ENCODE measurements around the gene PAMR1.

PAMR1 gene

DNA sequence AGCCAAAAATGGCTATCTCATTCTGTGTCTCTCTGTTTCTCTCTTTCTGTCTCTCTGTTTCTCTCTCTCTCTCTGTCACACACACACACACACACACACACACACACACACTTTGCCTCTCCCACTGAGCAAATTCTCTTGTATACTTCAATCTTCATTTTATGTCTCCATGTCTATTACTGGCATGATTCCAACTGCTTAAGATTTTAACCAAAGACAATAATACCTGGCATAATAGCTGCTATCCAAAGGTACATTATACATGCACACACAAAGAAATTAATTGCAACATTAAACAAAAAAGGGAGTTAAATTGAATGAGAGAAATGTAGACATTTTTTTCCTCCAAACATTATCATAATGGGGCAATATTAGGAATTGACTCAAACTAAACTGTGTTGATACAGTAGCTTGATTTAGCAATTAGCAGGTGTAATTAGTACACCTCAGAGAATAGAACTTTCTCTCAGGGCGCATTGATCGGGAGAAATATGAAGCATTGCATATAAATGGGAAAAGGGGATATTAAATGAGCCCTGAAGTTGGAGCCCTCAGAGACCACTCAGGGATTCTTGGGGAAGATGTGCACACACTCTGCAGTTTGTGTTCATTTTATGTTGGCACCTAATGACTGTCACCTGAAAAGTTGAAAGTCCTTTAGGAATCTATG lies 88.7 kb downstream of the PAMR1 start:
- no peak for DNase-seq (ENCODE audit: low spot score)

DNA sequence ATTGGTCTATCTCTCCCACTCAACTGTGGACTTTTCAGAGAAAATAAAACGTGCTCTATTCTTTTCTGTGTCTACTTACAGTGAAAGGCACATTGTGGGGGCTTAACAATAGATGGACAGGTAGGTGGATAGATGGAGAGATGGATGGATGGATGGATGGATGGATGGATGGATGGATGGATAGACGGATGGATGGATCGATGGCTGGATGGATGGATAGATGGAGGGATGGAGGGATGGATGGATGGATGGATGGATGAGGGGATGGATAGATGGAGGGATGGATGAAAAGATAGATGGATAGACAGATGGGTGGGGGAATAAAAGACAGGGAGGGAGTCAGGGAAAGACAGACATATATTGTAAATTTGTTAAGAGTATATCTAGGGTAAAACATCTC lies 91.8 kb downstream of the PAMR1 start:
- no peak for DNase-seq (ENCODE audit: low spot score)

DNA sequence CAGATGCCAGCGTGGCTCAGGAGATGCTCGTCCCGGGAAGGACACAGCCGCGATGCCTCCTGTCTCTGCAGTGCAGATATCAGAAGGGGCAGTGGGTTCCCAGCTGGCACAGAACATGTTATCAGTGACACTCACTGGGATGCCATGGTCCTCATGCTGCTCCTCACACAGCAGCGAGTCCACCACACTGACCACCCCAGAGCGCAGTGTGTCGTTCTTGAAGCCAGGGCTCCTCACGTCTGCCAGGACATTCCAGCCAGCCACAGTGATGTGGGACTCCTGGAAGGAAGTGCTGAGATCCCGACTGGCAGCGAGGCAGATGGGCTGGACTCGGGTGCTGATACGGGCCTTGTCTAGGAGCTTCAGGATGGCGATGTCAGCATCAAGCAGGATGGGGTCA lies 93.0 kb downstream of the PAMR1 start:
- DNase-seq (ENCODE audit: low spot score) = no peak

DNA sequence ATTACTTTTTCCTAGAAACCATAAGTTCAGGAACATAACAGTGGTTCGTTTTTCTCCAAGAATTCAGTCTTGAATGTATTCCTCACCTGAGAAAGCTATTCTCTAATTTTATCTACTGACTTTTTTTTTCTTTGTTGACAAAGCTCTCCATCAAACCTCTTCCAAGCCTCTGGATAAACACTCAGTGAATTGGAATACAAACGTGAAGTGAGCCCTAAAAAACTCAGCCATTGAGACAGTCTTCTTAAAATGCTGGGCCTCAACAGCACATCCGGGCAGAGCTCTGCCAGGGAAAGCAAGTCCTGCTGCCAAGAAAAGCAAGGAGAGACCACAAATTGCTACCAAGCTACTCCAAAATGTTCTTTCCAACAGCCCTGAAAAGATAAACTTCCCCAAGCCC lies 98.3 kb downstream of the PAMR1 start:
- peak; percentile 64 for DNase-seq (ENCODE audit: low spot score)

DNA sequence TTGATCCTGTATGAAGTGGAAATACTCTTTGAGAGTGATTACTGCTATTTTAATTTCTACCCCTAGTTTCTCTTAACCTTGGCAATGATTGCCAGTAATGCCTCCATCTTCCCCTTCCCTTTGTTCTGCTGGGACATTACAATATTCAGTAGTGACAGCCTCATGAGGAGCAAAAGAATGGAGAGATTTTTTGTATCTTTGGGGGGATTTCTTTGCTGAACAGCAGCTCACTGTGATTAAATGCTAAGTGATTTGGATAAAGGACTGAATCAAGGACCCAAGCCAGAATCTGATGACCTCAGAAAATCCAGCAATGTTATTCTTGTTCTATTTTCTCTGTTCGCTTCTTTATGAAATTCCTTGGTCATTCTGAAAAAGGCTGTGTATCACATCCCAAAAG lies 99.1 kb downstream of the PAMR1 start:
- no peak for DNase-seq (ENCODE audit: low spot score)

DNA sequence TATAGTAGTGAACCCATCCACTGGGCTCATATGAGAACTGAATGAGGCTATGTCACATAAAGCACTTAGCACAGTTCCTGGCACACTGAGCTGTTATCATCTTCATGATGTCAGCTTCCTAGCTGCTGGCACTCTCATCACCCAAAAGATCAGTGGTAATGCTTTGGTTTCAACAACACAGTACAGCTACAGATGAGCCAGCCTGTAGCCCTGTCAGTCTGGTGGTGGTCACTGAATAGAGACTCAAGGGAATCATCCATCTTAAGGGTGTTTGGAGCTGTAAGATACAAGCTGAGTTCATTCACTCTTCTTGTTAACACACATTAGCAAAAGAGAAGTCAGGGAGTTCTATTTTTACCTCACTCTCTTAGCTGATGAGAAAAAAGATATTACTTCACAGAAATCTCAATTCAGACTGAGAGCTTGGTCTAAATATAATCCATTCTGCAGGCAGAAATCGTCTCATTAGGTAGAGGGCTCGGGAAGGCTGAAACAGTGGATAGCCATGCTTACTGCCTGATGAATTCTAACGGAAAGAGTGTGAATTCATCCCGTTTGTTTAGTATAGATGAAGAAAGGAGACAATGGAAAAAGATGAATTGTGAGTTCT lies 99.7 kb downstream of the PAMR1 start:
- DNase-seq (ENCODE audit: low spot score) = no peak

DNA sequence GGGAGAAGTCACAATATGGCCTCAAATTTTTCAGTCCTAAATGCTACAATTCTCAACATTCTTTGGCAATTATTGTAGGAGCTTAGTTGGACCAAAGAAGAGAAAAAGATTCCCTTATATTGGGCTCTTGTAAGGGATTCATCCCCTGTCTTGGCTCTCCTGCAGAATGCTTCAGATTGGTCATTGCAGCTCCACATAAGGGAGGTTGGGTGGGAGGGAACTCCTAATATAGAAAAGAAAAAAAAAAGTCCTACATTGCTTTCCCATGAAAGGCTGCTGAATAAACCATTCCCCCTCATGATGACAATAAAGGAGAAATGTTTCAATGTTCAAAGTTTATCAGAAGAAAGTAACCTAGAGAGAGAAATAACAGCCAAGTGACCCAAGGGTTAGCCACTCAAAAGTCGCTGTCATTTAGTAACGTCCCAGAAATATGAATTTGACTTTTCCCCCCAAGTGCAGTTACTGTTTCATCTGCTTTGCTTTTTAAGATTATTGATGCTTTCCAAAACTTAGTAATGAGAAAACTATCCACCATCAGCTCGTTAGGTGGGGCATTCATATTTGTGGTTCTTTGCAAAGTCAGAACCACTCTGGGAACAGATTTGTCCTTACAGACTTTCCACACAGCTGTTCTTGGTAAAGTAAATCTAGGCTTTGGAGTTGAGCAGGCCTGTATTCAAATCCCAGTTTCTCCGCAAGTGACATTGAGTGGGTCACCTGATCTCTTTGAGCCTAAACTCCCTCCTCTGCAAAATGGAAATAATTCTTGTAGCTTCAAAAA lies 101.1 kb downstream of the PAMR1 start:
- peak; percentile 76 for DNase-seq (ENCODE audit: low spot score)

DNA sequence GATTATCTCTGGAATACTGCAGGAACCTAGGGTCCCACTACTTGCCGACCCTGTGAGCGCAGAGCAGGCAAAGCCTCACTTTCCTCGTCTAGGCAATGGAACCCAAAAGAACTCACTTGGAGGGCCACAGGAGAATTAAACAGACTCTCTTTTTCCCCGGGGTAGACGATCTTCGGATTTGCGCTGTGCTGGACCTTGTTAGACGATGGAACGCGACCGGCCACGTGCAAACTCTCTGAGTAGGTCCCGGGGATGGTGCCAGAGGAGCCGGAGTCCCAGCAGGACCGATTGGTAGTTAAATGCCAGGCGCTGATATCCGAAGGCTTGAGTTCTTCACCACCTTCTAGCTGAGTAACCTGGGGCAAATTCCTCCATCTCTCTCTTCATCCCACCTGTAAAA lies 105.0 kb downstream of the PAMR1 start:
- no peak for DNase-seq (ENCODE audit: low spot score)

DNA sequence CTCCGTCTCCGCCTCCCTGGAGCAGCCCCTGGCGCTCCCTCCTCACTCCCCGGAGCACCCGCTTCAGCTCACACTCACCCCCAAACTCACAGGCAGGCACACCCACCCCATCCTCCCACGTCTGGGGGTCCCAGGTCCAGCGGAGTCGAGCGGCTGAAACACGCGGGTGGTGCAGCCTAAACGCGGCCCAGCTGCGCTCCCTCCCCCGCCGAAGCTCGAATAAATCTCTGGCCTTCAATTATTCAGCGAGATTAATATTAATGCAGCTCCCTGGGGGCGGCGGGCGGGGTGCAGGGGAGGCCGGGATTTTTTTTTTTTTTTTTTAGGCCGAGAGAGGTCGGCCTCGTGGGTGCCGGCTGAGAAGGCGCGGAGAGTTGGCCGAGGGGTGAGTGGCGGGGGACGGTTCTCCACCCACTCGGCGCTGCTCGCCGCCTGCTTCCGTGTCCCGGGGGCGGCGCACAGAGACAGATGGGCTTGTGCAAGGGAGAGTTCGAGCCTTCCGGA lies 105.5 kb downstream of the PAMR1 start:
- no peak for DNase-seq (ENCODE audit: low spot score)

DNA sequence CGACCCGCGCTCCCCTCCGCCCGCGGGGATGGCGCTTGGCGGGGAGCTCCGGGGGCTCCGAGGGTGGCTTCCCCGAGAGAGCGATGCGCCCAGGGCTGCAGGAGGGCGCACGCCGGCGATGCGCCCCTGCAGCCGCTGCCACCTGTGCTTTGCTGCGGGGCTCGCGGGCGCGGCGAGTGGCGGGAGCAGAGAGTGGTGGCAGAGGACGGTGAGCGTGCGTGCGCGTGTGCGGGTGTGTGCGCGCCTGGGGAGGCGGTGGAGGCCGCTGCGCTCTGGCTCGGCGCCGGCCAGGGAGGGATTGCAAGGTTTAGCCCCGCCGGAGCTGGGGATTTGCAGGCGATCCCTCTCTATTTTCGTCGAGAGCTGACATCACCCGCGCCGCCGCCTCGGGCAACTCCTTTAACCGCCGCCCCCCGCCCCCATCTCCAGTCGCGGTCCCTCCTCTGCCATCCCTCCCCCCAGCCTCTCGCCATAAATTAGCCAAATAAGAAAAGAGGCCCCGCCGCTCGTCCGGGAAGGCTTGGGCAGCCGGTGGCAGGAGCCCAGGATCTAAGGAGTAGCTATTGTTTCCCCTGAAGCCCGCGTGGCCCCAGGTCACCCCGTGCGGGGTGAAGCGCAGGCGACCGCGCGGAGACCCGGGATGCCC lies 106.1 kb downstream of the PAMR1 start, which contains the start of gene SLC1A2:
SLC1A2 (minus strand) TSS at position 375 of the 646 bp plus-strand sequence. CDS start 592 bp downstream, outside the sequence.
- peak; percentile 40 for DNase-seq (ENCODE audit: low spot score)

DNA sequence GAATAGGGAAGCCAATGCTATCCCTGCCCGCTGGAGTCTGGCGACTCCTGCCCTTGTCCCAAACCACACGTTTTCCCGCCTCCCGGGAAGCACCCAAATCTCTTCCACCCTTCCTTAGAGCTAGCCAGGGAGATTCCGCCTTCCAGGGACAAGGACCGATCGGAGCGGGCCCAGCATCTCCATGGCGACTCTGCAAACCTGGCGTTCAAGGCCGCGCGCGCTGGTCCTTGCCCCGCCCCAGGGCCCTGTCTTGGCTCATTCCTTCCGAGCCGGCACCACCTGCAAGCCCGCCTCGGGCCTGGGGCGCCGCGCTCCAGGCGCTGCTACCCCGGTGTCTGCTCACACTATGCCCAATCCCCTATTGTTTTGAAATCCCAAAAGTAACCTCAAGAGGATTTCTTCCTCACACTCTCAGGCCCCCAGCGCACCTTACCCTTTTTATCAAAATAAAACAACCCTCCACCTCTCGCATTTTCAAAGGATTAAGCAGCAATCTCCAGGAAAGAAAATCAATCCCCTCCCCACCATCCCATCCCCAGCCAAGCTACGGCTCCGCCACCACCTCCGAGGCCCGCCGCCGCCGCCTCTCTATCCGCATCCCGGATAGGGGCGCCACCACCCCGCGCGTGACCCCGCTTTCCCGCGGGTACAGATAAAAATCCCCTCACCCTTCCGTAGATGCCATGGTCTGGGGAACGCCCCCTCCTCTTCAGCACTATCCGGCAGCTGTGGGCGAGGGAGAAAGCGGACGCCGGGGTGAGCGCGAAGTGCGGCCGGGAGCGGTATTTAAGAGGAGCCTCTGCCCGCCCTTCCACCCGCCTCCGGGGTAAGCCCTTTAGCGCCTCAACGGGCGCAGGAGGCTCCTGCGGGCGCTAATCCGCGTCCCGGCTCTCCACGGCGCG lies 106.9 kb downstream of the PAMR1 start:
- DNase-seq (ENCODE audit: low spot score) = no peak

DNA sequence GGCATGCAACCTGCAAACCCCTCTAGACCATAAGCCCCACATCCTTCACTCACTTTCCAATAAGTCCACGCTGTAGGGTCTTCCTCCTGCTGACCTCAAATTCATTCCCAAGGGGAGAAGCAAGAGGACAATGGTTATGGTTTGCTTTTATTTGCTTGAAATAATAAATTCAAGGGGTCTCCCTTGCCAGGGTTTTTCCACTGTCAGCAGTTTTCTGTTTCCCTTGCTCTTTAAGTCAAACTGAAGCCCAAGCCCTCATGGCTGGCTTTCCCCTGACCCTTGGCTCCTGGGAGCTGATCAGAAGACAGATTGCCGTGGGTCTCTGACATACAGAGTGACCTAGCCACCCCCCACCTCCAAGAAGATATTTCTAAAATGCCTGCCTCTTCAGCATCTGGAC lies 109.9 kb downstream of the PAMR1 start:
- DNase-seq (ENCODE audit: low spot score) = no peak

DNA sequence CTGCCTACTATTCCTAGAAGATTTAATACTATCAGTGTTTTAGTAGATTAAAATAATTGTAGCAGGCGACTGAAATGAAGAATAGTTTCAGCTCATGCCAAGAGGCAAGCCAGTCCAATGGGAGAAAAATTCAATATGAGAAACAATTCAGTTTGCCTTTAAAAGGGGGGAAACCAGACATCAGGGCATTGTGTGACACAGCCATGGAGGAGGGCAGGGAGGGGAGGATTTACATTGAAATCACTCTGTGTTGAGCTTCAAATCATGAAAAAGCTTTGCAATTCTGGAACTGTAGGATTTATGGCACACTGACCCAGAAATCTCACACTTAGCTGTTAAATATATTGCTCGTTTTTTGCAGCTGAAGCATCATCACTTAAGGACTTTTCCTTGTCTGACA lies 110.6 kb downstream of the PAMR1 start:
- DNase-seq (ENCODE audit: low spot score) = no peak

DNA sequence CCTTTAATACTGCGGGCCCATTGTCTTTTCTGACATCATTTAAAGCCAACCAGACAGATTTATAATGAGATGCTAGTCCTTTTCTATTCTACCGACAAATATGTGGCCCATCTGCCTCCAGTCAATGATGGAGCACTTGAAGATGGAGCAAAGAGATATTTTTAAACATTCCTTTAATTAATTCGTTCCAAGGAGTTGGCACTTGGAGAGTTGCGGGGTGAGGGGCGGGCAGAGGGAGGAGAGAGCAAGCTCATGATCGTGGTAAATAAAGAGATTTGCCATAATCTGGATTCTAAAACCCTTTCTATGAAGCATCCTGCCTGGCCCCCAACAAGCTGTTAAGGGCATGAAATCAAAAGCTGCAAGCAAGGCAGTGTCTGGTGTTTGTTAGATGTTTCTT lies 111.1 kb downstream of the PAMR1 start:
- DNase-seq (ENCODE audit: low spot score) = no peak

DNA sequence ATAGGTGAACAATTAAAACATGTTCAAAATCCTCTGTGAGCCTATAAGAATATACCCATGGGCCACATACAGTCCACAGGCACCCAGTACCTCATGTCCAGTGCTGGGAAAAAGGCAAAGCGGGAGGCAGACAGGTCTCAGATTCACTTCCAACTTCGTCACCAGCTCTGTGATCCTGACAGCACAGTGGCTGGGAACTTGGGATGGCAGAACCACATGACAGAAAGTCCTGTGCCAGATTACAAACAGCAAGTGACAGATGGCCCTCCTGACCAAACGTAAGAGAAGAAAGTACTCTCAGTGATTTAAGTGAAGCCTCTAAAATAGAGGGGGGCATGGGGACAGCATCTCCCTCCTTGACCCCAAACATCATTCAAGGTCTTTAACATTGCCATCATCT lies 111.8 kb downstream of the PAMR1 start:
- no peak for DNase-seq (ENCODE audit: low spot score)

DNA sequence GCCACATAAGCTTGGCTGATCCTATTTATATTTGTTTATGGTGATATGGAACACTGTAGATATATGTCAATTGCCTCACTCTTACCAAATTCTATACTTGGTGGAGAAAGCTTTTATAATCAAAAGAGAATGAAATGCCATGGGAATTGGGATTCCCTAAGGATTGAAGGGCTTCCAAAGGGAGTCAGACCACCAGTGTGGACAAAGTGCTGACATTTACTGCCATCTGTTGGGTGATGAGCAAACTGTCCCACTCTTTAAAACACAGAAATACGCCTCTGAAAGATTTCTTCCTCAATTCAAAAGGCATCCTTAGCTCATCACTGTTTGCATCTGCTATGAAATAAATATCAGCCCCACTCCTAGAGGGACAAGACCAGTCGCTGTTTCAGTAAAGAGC lies 113.1 kb downstream of the PAMR1 start:
- DNase-seq (ENCODE audit: low spot score) = peak; percentile 37

DNA sequence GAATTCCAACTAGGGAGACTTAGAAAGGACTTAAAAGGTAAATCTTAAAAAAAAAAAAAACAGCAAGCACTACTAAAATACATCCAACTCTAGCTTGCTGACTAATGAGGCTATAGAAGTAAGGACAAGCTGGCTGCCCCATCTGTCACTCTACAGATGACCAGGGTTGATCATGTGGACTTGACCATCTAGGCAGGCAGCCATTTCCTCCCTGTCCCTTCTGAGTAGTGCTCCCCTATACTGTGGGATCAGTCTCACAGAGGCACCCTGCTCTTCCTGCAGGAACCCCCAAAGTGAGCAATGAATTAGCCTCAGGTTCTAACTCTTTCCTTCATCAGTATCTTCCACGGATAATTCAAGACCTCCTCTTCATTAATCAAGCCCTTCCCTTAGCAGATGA lies 118.4 kb downstream of the PAMR1 start:
- no peak for DNase-seq (ENCODE audit: low spot score)

DNA sequence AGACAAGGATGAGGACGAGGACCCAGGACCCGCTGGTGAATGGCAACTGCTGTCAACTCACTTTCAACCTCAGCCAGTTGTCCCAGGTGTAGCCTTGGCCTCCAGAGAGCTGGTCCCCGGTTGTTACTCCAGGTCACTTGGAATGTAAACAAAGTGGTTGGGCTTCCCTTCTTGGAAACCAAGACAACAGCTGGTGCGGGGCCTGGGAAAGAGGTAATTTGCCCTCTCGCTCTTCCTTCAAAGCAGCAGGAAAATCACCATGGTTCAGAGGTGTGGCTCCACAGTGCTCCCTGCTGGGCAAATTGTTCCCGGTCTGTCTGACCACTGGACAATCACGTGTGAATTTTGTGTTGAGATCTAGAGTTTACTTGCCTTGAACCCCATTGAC lies 121.0 kb downstream of the PAMR1 start:
- no peak for DNase-seq (ENCODE audit: low spot score)

DNA sequence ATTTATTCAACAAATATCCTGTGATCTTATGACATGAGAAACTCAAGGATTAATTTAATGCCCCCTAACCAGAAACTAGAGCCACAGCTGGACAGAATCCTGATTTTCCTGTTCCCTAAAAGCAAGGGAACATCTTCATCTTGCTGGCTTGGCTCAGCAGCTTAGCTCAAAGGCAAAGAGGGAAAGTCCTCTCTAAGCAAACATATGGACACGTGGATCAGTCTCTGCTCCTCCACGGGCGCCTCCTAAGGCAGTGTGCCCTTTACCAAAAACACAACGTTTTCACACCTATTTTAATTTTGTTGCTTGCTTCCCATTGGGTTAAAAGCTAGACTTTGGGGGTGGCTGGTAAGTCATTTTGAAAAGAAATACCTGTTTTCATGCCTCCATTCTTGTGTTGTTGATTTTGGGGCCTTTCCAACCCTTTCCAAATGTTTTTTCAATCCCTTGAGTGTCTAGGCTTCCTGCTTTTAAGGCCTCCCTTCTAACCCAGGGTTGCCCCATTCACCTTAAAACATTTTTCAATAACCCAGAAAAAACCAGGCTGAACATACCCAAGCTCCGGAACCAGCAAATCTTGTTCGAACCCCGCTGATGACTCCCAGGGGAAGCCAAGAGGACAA lies 121.5 kb downstream of the PAMR1 start:
- no peak for DNase-seq (ENCODE audit: low spot score)

DNA sequence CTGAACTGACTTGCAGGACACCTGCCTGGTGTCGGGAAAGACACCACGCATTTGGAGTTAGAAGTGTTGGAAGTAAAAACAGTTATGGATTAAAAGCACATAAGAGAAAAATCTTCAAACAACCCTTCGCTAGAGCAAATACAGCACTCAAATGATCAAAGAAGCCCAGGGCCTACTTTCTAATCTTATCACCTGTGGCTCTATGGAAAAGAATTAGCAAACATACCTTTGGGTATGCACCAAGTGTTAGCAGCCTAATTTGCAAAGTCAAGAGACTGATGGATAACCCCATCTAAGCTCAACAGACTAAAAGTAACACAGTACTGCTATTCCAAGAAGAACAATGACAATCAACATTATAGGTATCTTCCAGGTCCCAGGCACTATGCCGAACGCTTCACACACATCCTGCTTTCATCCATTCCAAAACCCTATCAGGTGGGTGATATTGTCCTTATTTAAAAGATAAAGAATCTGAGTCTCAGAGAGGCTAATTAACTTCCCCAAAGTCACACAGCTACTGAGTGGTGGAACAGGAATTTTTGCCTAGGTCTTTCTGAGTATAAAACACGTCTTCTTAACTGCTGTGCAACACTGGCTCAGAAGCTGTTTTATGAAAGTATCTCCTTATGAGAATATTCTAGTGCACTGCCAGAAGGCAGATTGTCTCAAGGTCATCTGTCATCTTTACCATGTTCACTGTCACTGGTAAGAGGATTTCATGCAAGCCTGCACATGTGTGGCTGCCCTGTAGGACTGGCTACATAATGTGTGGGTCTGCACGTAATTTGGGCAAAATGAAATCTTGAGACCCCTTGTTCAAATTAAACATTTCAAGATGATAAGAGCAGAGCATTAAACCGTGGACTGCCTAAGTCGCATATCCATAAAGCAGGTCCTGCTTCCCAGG lies 122.4 kb downstream of the PAMR1 start:
- no peak for DNase-seq (ENCODE audit: low spot score)

Measured in hepatic stellate cell (primary cell).